Measurements from ENCODE around the gene DFFA. TPM values are rescaled to one million over a fixed set of nuclear protein-coding genes. Genes with fewer than 3 reads are reported as not detected.

DFFA gene
- total and polyA plus RNA-seq, 9 of the 15 experiments (the other 6 are each of a cell fraction or from before 2014, with no cell fraction given) = 39.6 to 74.8 (median 59.2) TPM

DNA sequence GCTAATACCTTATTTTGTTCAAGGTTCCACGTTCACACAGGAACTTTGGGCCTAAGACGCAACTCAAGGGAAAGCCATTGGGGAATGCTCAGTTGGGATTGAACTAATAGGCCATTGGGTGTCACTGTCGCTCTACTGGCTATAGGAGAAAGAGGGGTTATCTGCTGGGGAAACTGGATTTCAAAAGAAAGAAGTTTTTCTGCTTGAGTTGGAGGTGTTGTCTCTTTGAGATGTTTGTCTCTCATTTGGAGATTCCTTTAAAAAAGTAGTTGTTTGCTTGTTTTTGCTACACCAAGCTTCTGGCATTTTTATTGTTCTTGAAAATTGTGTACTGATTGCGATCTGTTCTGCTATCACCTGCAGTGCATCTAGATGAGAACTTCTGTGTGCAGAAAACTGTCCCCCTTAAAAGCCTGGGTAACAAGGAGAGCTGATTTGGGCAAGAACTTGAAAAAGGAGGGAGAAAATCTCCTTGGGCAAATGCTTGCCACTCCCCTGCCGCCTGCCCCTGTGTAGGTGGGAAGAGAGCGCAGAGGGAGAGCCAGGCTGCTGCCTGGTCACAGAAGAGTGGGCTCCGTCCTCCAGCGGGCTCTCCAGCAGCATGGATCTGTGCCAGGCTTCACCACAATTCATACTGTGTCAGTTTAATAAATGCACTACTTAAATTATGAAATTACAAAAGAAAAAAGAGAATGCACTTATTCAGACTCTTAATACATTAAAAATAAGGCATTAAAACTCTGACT, 42.3 kb upstream of the DFFA start (continued):
- no peak for TF ChIP-seq ZKSCAN1 (IDR thresholded peaks at IDR 0.05; ENCODE audit: low read depth, low read length)
- TF ChIP-seq, protein P1, sequence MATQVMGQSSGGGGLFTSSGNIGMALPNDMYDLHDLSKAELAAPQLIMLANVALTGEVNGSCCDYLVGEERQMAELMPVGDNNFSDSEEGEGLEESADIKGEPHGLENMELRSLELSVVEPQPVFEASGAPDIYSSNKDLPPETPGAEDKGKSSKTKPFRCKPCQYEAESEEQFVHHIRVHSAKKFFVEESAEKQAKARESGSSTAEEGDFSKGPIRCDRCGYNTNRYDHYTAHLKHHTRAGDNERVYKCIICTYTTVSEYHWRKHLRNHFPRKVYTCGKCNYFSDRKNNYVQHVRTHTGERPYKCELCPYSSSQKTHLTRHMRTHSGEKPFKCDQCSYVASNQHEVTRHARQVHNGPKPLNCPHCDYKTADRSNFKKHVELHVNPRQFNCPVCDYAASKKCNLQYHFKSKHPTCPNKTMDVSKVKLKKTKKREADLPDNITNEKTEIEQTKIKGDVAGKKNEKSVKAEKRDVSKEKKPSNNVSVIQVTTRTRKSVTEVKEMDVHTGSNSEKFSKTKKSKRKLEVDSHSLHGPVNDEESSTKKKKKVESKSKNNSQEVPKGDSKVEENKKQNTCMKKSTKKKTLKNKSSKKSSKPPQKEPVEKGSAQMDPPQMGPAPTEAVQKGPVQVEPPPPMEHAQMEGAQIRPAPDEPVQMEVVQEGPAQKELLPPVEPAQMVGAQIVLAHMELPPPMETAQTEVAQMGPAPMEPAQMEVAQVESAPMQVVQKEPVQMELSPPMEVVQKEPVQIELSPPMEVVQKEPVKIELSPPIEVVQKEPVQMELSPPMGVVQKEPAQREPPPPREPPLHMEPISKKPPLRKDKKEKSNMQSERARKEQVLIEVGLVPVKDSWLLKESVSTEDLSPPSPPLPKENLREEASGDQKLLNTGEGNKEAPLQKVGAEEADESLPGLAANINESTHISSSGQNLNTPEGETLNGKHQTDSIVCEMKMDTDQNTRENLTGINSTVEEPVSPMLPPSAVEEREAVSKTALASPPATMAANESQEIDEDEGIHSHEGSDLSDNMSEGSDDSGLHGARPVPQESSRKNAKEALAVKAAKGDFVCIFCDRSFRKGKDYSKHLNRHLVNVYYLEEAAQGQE (IDR thresholded peaks at IDR 0.05; ENCODE audit: borderline replicate concordance) = peak; percentile 58; the same call in 1 of the 2 replicates
- TF ChIP-seq, protein P1 (CRISPR knock-in tag; IDR thresholded peaks at IDR 0.05; ENCODE audit: low read depth) = no peak
- TF ChIP-seq ZNF316 (IDR thresholded peaks at IDR 0.05) = no peak
- TF ChIP-seq ILK (tag; IDR thresholded peaks at IDR 0.05; ENCODE audit: borderline replicate concordance, low read depth) = no peak
- TF ChIP-seq PRPF4 (IDR thresholded peaks at IDR 0.05; ENCODE audit: insufficient read depth, low read depth, low read length, poor library complexity, severe bottlenecking) = no peak
- no peak for TF ChIP-seq SNIP1 (IDR thresholded peaks at IDR 0.05; ENCODE audit: low read depth)
- TF ChIP-seq, protein P2, sequence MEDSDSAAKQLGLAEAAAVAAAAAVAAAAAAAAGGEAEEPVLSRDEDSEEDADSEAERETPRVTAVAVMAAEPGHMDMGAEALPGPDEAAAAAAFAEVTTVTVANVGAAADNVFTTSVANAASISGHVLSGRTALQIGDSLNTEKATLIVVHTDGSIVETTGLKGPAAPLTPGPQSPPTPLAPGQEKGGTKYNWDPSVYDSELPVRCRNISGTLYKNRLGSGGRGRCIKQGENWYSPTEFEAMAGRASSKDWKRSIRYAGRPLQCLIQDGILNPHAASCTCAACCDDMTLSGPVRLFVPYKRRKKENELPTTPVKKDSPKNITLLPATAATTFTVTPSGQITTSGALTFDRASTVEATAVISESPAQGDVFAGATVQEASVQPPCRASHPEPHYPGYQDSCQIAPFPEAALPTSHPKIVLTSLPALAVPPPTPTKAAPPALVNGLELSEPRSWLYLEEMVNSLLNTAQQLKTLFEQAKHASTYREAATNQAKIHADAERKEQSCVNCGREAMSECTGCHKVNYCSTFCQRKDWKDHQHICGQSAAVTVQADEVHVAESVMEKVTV (CRISPR knock-in tag; IDR thresholded peaks at IDR 0.05) = peak; percentile 53; the same call in 1 of the 2 replicates
- peak; percentile 32; the same call in 1 of the 2 replicates for TF ChIP-seq STAG1 (CRISPR knock-in tag; IDR thresholded peaks at IDR 0.05; ENCODE audit: borderline replicate concordance)
- no peak for TF ChIP-seq KLF13 (tag; IDR thresholded peaks at IDR 0.05; ENCODE audit: borderline replicate concordance, low read depth)
- no peak for TF ChIP-seq THRAP3 (IDR thresholded peaks at IDR 0.05; ENCODE audit: borderline replicate concordance)
- TF ChIP-seq, protein P3, sequence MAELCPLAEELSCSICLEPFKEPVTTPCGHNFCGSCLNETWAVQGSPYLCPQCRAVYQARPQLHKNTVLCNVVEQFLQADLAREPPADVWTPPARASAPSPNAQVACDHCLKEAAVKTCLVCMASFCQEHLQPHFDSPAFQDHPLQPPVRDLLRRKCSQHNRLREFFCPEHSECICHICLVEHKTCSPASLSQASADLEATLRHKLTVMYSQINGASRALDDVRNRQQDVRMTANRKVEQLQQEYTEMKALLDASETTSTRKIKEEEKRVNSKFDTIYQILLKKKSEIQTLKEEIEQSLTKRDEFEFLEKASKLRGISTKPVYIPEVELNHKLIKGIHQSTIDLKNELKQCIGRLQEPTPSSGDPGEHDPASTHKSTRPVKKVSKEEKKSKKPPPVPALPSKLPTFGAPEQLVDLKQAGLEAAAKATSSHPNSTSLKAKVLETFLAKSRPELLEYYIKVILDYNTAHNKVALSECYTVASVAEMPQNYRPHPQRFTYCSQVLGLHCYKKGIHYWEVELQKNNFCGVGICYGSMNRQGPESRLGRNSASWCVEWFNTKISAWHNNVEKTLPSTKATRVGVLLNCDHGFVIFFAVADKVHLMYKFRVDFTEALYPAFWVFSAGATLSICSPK (IDR thresholded peaks at IDR 0.05; ENCODE audit: borderline replicate concordance) = no peak
- TF ChIP-seq, protein P4, sequence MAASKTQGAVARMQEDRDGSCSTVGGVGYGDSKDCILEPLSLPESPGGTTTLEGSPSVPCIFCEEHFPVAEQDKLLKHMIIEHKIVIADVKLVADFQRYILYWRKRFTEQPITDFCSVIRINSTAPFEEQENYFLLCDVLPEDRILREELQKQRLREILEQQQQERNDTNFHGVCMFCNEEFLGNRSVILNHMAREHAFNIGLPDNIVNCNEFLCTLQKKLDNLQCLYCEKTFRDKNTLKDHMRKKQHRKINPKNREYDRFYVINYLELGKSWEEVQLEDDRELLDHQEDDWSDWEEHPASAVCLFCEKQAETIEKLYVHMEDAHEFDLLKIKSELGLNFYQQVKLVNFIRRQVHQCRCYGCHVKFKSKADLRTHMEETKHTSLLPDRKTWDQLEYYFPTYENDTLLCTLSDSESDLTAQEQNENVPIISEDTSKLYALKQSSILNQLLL (CRISPR knock-in tag; IDR thresholded peaks at IDR 0.05; ENCODE audit: borderline replicate concordance) = no peak
- no peak for TF ChIP-seq ZNF778 (CRISPR knock-in tag; IDR thresholded peaks at IDR 0.05)
- TF ChIP-seq ZNF324 (CRISPR knock-in tag; IDR thresholded peaks at IDR 0.05) = no peak

Data from K562 (cell line).